Prostate gland (tissue), 2 donors: ENCODE data around the gene THSD4. TPM values are rescaled to one million over a fixed set of nuclear protein-coding genes. Genes with fewer than 3 reads are reported as not detected.
A peak's percentile ranks its signal among the peaks of the same experiment; 100 is the strongest.

Experiments
- DNase-seq: peaks from one replicate; pipeline ENCODE4 v3.0.0-alpha.2; 2019; ENCODE audit warnings: low spot score
- H3K27ac ChIP-seq, 2 donors: fragments of 200-600 bp; sonication (generic); 2 replicates each; pipeline ENCODE4 v1.5.1; 2017 to 2019
- H3K27me3 ChIP-seq: fragments of 200-600 bp; sonication (generic); replicated peaks from 2 replicates; pipeline ENCODE4 v1.5.1; 2019; ENCODE audit not compliant: insufficient read depth
- H3K36me3 ChIP-seq, 2 donors: fragments of 200-600 bp; sonication (generic); 1 replicate in 1 of 2; 2 replicates in 1 of 2; pipeline versions ENCODE4 v1.5.1 to v1.8.1; 2017 to 2019
- H3K4me1 ChIP-seq: fragments of 200-600 bp; sonication (generic); replicated peaks from 2 replicates; pipeline ENCODE4 v1.5.1; 2019
- H3K4me3 ChIP-seq, 2 donors: fragments of 200-600 bp; sonication (generic); 2 replicates each; pipeline ENCODE4 v1.5.1; 2017 to 2019
- H3K9me3 ChIP-seq: fragments of 200-600 bp; sonication (generic); 2 replicates; pipeline ENCODE4 v1.5.1; 2017
- CTCF ChIP-seq, 4 experiments: fragments of 200-600 bp in 2 of 4; fragments of 450-650 bp in 2 of 4; sonication (generic) in 2 of 4; IDR thresholded peaks; 1 replicate in 3 of 4; 2 replicates in 1 of 4; pipeline ENCODE4 v1.5.1; 2016 to 2019; ENCODE audit warnings: antibody characterized with exemption in 4 of 4, mild to moderate bottlenecking in 2 of 4, moderate library complexity in 2 of 4
- POLR2A ChIP-seq: fragments of 450-650 bp; IDR thresholded peaks from one replicate; pipeline ENCODE4 v1.6.1; 2016; ENCODE audit warnings: antibody characterized with exemption, mild to moderate bottlenecking
- POLR2AphosphoS5 ChIP-seq: sonication (generic); formaldehyde crosslinking; IDR thresholded peaks from one replicate; pipeline ENCODE4 v1.6.1; 2017; ENCODE audit warnings: antibody characterized with exemption
- WGBS: methylation state at CpG from one replicate; pipeline ENCODE4 v1.1.5; 2018; 5-methylcytosine and 5-hydroxymethylcytosine counted together
- intact Hi-C: fragments of 100-400 bp; cut with DNase I; formaldehyde crosslinking; loops from one replicate; pipeline ENCODE4 v1.14.2; 2022
- total RNA-seq, 2 donors: library from RNA; depleted of rRNA; stranded (reverse); fragments of >200 nt; gene quantifications; one replicate each; pipeline ENCODE4 v1.1.0, GENCODE V29; 2016

Gene THSD4
- total RNA-seq, 2 donors from 2014 or later: 84.1 to 223 TPM

- intact Hi-C loops: no loop called here
- DNase-seq: no peak
- TF ChIP-seq POLR2A: no peak
- Histone ChIP-seq H3K4me1 (no peaks in the 10 kb centered on the region), H3K36me3 (no peaks in the 10 kb centered on the region), H3K27ac (no peak overlapping the region), H3K27me3 (no peaks in the 10 kb centered on the region), H3K9me3 (no peaks in the 10 kb centered on the region), H3K4me3 (no peak overlapping the region)
These were observed 67.3 kb downstream of the THSD4 start for GRCh38 chr15:71182522-71182921.

GRCh38 chr15:71183063-71183462 lies 67.8 kb downstream of the THSD4 start:
- no peak overlapping the region for H3K4me3 ChIP-seq
- no peaks in the 10 kb centered on the region for H3K9me3 ChIP-seq
- no peak for DNase-seq
- no peaks in the 10 kb centered on the region for H3K36me3 ChIP-seq
- intact Hi-C loops: no loop called here
- 94% methylated on average over 9 of the region's 9 CpGs for WGBS
- H3K4me1 ChIP-seq: no peaks in the 10 kb centered on the region
- no peak overlapping the region for H3K27ac ChIP-seq
- no peaks in the 10 kb centered on the region for H3K27me3 ChIP-seq
- TF ChIP-seq CTCF (IDR thresholded peaks at IDR 0.05): no peak
- no peak for TF ChIP-seq POLR2AphosphoS5
- TF ChIP-seq POLR2A: no peak

GRCh38 chr15:71185706-71186105 lies 70.4 kb downstream of the THSD4 start:
- Histone ChIP-seq H3K27ac (peak overlapping the region; percentile 4 to 39), H3K4me3 (no peak overlapping the region), H3K4me1 (no peaks in the 10 kb centered on the region), H3K9me3 (no peaks in the 10 kb centered on the region), H3K36me3 (no peaks in the 10 kb centered on the region), H3K27me3 (no peaks in the 10 kb centered on the region)
- 63% methylated on average over 5 of the region's 5 CpGs for WGBS
- no peak for DNase-seq
- no peak for TF ChIP-seq CTCF (IDR thresholded peaks at IDR 0.05)
- no peak for TF ChIP-seq POLR2A
- TF ChIP-seq POLR2AphosphoS5: no peak
- intact Hi-C loops: no loop called here

GRCh38 chr15:71186267-71186666 lies 71.0 kb downstream of the THSD4 start:
- no peaks in the 10 kb centered on the region for H3K36me3 ChIP-seq
- no peak overlapping the region for H3K4me3 ChIP-seq
- 61% methylated on average over 3 of the region's 3 CpGs for WGBS
- no peaks in the 10 kb centered on the region for H3K27me3 ChIP-seq
- TF ChIP-seq POLR2AphosphoS5 (no peak), POLR2A (no peak), CTCF (IDR thresholded peaks at IDR 0.05) (no peak)
- no peaks in the 10 kb centered on the region for H3K4me1 ChIP-seq
- DNase-seq: no peak
- H3K9me3 ChIP-seq: no peaks in the 10 kb centered on the region
- H3K27ac ChIP-seq: no peak overlapping the region
- intact Hi-C loops: no loop called here

GRCh38 chr15:71187078-71187477 lies 71.8 kb downstream of the THSD4 start:
- no peak for DNase-seq
- H3K27ac ChIP-seq: no peak overlapping the region
- no peaks in the 10 kb centered on the region for H3K27me3 ChIP-seq
- intact Hi-C loops: no loop called here
- H3K36me3 ChIP-seq: no peaks in the 10 kb centered on the region
- H3K9me3 ChIP-seq: no peaks in the 10 kb centered on the region
- no peak overlapping the region for H3K4me3 ChIP-seq
- TF ChIP-seq POLR2A: no peak
- no peak for TF ChIP-seq CTCF (IDR thresholded peaks at IDR 0.05)
- no peak for TF ChIP-seq POLR2AphosphoS5
- H3K4me1 ChIP-seq: no peaks in the 10 kb centered on the region
- WGBS: 83% methylated on average over 5 of the region's 5 CpGs
